IPS-15b (cell line): ENCODE results near the gene PARM1.

Experiments
- H3K27me3 ChIP-seq: one replicate; pipeline ENCODE4 v1.6.1; 2013; ENCODE audit warnings: low read length; ENCODE audit not compliant: control insufficient read depth, insufficient read depth
- H3K36me3 ChIP-seq: one replicate; pipeline ENCODE4 v1.6.1; 2013; ENCODE audit warnings: low read length; ENCODE audit not compliant: control insufficient read depth, insufficient read depth
- H3K4me1 ChIP-seq: one replicate; pipeline ENCODE4 v1.6.1; 2013; ENCODE audit warnings: mild to moderate bottlenecking, low read length; ENCODE audit not compliant: control insufficient read depth, insufficient read depth
- H3K4me3 ChIP-seq: one replicate; pipeline ENCODE4 v1.5.1; 2013; ENCODE audit warnings: low read depth, low read length
- H3K9ac ChIP-seq: one replicate; pipeline ENCODE4 v1.6.1; 2013; ENCODE audit warnings: low read depth, mild to moderate bottlenecking, low read length
- H3K9me3 ChIP-seq: one replicate; pipeline ENCODE4 v1.6.1; 2013; ENCODE audit warnings: mild to moderate bottlenecking, low read length; ENCODE audit not compliant: control insufficient read depth, insufficient read depth

The PARM1 gene

GRCh38 chr4:75015627-75016026 is 82.7 kb downstream of the PARM1 start:
- Histone ChIP-seq H3K4me3 (no peak overlapping the region), H3K36me3 (peaks cover 4% of the 10 kb centered on the region), H3K4me1 (no peaks in the 10 kb centered on the region), H3K27me3 (no peaks in the 10 kb centered on the region), H3K9ac (no peak overlapping the region), H3K9me3 (no peaks in the 10 kb centered on the region)

- Histone ChIP-seq H3K9ac (no peak overlapping the region), H3K4me3 (no peak overlapping the region), H3K36me3 (peaks cover 4% of the 10 kb centered on the region), H3K9me3 (no peaks in the 10 kb centered on the region), H3K4me1 (no peaks in the 10 kb centered on the region), H3K27me3 (no peaks in the 10 kb centered on the region)
Measured at GRCh38 chr4:75016472-75016871, 83.6 kb downstream of the PARM1 start.

- no peaks in the 10 kb centered on the region for H3K9me3 ChIP-seq
- no peaks in the 10 kb centered on the region for H3K4me1 ChIP-seq
- H3K4me3 ChIP-seq = no peak overlapping the region
- H3K9ac ChIP-seq = no peak overlapping the region
- H3K27me3 ChIP-seq = no peaks in the 10 kb centered on the region
- peaks cover 3% of the 10 kb centered on the region for H3K36me3 ChIP-seq
Measured at GRCh38 chr4:75018811-75019479, 86.0 kb downstream of the PARM1 start.

- H3K9me3 ChIP-seq = no peaks in the 10 kb centered on the region
- no peak overlapping the region for H3K4me3 ChIP-seq
- peaks cover 3% of the 10 kb centered on the region for H3K36me3 ChIP-seq
- no peaks in the 10 kb centered on the region for H3K27me3 ChIP-seq
- H3K4me1 ChIP-seq = no peaks in the 10 kb centered on the region
- no peak overlapping the region for H3K9ac ChIP-seq
Measured at GRCh38 chr4:75025431-75025830, 92.5 kb downstream of the PARM1 start.

- Histone ChIP-seq H3K9ac (no peak overlapping the region), H3K36me3 (no peaks in the 10 kb centered on the region), H3K4me1 (no peaks in the 10 kb centered on the region), H3K4me3 (no peak overlapping the region), H3K9me3 (no peaks in the 10 kb centered on the region), H3K27me3 (no peaks in the 10 kb centered on the region)
Measured at GRCh38 chr4:75028196-75028854, 95.4 kb downstream of the PARM1 start.

GRCh38 chr4:75030028-75030427 is 97.1 kb downstream of the PARM1 start:
- Histone ChIP-seq H3K9ac (no peak overlapping the region), H3K4me1 (no peaks in the 10 kb centered on the region), H3K4me3 (no peak overlapping the region), H3K9me3 (no peaks in the 10 kb centered on the region), H3K27me3 (no peaks in the 10 kb centered on the region), H3K36me3 (no peaks in the 10 kb centered on the region)

GRCh38 chr4:75030649-75031235 is 97.8 kb downstream of the PARM1 start:
- Histone ChIP-seq H3K36me3 (no peaks in the 10 kb centered on the region), H3K9me3 (no peaks in the 10 kb centered on the region), H3K9ac (no peak overlapping the region), H3K4me1 (no peaks in the 10 kb centered on the region), H3K27me3 (no peaks in the 10 kb centered on the region), H3K4me3 (no peak overlapping the region)

- H3K4me3 ChIP-seq = no peak overlapping the region
- no peaks in the 10 kb centered on the region for H3K4me1 ChIP-seq
- no peaks in the 10 kb centered on the region for H3K36me3 ChIP-seq
- H3K9ac ChIP-seq = no peak overlapping the region
- no peaks in the 10 kb centered on the region for H3K27me3 ChIP-seq
- no peaks in the 10 kb centered on the region for H3K9me3 ChIP-seq
Measured at GRCh38 chr4:75031775-75032174, 98.9 kb downstream of the PARM1 start.

GRCh38 chr4:75034523-75034922 is 101.6 kb downstream of the PARM1 start:
- Histone ChIP-seq H3K9me3 (no peaks in the 10 kb centered on the region), H3K4me1 (no peaks in the 10 kb centered on the region), H3K27me3 (no peaks in the 10 kb centered on the region), H3K36me3 (no peaks in the 10 kb centered on the region), H3K9ac (no peak overlapping the region), H3K4me3 (no peak overlapping the region)

GRCh38 chr4:75035321-75035720 is 102.4 kb downstream of the PARM1 start:
- no peaks in the 10 kb centered on the region for H3K36me3 ChIP-seq
- H3K4me1 ChIP-seq = no peaks in the 10 kb centered on the region
- no peaks in the 10 kb centered on the region for H3K27me3 ChIP-seq
- H3K9me3 ChIP-seq = no peaks in the 10 kb centered on the region
- no peak overlapping the region for H3K9ac ChIP-seq
- H3K4me3 ChIP-seq = no peak overlapping the region

- no peaks in the 10 kb centered on the region for H3K4me1 ChIP-seq
- H3K9me3 ChIP-seq = no peaks in the 10 kb centered on the region
- H3K4me3 ChIP-seq = no peak overlapping the region
- H3K9ac ChIP-seq = no peak overlapping the region
- H3K27me3 ChIP-seq = no peaks in the 10 kb centered on the region
- H3K36me3 ChIP-seq = no peaks in the 10 kb centered on the region
Measured at GRCh38 chr4:75036046-75036830, 103.3 kb downstream of the PARM1 start.
